ENCODE measurements around the gene SPTLC1.
"Not testable (repeated sequence)": the region's sequence is repeated elsewhere in the genome, so short reads cannot be mapped to it uniquely, and the experiment has no call there.

SPTLC1 gene

GRCh38 chr9:92115071-92115858 is at the start of gene SPTLC1:
Gene SPTLC1 (minus strand): TSS chr9:92115413. CDS start chr9:92115370, 43 bp downstream.
- peak; percentile 97 for DNase-seq

- no peak for DNase-seq
These were observed 49.8 kb upstream of the SPTLC1 start for GRCh38 chr9:92164975-92165374.

GRCh38 chr9:92164490-92164889 is 49.3 kb upstream of the SPTLC1 start:
- DNase-seq: no peak

- DNase-seq: no peak
These were observed 48.1 kb upstream of the SPTLC1 start for GRCh38 chr9:92163276-92163675.

- no peak for DNase-seq
These were observed 45.6 kb upstream of the SPTLC1 start for GRCh38 chr9:92160786-92161185.

GRCh38 chr9:92159058-92159457 is 43.8 kb upstream of the SPTLC1 start:
- DNase-seq: no peak

- DNase-seq: no peak
These were observed 42.9 kb upstream of the SPTLC1 start for GRCh38 chr9:92158097-92158601.

GRCh38 chr9:92155736-92156135 is 40.5 kb upstream of the SPTLC1 start:
- DNase-seq: not testable (repeated sequence)

- no peak for DNase-seq
These were observed 40.0 kb upstream of the SPTLC1 start for GRCh38 chr9:92155221-92155620.

GRCh38 chr9:92153466-92154415 is 38.5 kb upstream of the SPTLC1 start:
- DNase-seq: not testable (repeated sequence)

- no peak for DNase-seq
These were observed 36.6 kb upstream of the SPTLC1 start for GRCh38 chr9:92151691-92152393.

GRCh38 chr9:92150501-92151470 is 35.6 kb upstream of the SPTLC1 start:
- DNase-seq: not testable (repeated sequence)

GRCh38 chr9:92147852-92148180 is 32.6 kb upstream of the SPTLC1 start:
- DNase-seq: no peak

GRCh38 chr9:92147030-92147851 is 32.0 kb upstream of the SPTLC1 start:
- peak; percentile 43 for DNase-seq

- DNase-seq: no peak
These were observed 31.4 kb upstream of the SPTLC1 start for GRCh38 chr9:92146610-92147009.

GRCh38 chr9:92145784-92146183 is 30.6 kb upstream of the SPTLC1 start:
- DNase-seq: not testable (repeated sequence)

- no peak for DNase-seq
These were observed 27.1 kb upstream of the SPTLC1 start for GRCh38 chr9:92142329-92142728.

- DNase-seq: no peak
These were observed 26.2 kb upstream of the SPTLC1 start for GRCh38 chr9:92141144-92142129.

- no peak for DNase-seq
These were observed 25.5 kb upstream of the SPTLC1 start for GRCh38 chr9:92140754-92141143.
